Measurements from ENCODE around the gene COL23A1.

The COL23A1 gene

DNA sequence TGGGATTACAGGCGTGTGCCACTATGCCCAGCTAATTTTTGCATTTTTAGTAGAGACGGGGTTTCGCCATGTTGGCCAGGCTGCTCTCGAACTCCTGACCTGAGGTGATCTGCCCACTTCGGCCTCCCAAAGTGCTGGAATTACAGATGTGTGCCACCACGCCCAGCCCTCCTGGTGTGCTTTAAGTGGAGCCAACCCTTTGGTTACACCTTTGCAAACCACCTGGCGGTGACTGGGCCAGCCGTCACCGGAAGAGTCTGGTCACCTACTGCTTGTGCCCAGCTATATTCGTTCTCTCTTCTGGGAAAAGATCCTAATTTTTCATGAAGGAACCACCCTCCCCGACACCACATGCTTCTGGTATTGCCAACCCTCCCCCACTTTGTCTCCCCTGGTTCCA, 35.9 kb downstream of the COL23A1 start:
- DNase-seq (ENCODE audit: low read depth) = no peak

DNA sequence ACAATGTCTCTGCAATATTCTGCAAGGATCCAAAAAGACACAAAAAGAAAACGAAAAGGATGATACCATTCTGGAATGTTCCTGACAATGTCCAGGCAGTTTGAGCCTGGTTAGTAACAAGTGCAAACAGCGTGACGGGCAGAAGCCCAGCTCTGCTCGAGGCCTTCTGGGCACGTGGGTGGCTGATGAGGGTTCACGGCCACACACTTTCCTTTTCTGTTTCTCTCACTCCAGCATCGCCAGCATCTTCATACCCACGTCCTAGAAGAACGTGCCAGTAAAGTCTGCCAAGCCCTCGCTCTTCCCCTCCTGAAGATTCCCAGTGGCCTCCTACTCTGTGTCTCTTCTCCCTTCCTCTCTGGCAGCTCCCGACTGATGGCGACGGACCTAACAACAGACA, 36.7 kb downstream of the COL23A1 start:
- DNase-seq (ENCODE audit: low read depth) = no peak

DNA sequence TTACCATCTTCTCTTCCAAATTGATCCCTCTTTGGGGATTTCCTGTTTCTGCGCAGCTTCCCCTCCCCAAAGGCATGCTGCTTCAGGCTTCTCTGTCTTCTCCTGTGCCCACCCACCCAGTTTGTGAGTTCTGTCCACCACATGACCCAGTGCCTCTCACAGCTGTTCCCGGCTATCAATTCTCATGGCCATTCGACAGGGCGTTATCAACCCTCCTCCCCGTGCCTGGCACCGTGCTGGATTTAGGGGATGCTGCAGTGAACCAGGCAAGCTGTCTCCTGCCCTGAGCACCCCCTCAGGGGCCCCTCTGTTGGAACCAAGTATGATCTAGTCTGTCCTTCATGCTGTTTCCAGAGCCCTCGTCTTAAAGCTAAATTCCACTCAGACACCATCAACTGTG, 38.7 kb downstream of the COL23A1 start:
- no peak for DNase-seq (ENCODE audit: low read depth)

DNA sequence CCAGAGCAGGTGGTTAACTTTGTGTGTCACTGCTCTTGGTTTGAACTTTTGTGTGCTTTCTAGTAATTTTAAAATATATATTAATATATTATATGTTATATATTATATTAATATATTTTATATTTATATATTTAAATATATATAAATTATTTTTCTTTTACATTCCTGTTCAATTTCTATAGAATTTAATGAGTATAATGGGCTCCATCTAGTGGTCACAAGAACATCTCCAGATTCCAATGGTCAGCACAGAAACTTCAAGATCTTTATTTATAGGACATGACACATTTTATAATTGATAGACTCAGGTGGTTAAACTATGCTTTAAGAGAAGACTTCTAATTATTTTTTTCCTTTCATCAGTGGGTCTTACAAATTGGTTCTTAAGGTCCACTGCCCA, 39.1 kb downstream of the COL23A1 start:
- no peak for DNase-seq (ENCODE audit: low read depth)

DNA sequence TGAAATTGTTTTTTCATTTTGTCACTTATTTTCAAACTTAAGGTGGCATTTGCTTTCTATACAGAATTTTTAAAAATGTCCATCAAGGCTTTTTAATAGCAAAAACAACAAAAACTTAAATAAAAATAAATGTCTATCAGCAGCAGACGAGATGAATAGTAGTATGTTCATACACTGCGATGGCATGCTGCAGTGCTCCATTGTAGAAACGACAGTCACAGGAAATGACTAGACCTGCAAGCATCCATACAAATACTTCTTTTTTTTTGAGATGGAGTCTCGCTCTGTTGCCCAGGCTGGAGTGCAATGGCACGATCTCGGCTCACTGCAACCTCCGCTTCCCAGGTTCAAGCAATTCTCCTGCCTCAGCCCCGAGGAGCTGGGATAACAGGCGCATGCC, 41.4 kb downstream of the COL23A1 start:
- DNase-seq (ENCODE audit: low read depth) = no peak

DNA sequence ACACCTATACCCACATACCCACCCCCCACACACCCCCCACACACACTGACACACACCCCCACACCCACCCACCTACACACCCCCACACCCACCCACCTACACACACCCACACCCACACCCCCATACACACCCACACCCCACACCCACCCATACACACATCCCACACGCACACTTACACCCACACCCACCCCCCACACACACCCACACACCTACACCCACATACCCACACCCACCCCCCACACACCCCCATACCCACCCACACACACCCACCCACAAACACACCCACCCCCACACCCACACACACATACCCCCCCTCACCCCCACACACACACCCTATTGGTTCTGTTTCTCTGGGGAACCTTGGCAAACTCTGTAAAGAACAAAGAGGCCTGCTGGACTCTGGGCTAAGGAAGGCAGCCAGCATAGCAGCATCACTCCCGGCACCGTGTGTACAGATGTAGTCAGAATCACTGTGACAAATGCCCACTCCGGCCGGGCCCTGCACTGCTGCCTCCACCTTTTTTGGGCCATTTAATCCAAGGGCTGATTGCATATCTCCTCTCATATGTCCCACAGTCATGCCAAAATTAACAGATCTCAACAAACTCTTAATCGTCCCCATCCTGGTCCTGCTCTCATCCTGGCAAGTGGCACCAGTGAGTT, 42.3 kb downstream of the COL23A1 start:
- DNase-seq (ENCODE audit: low read depth) = no peak

DNA sequence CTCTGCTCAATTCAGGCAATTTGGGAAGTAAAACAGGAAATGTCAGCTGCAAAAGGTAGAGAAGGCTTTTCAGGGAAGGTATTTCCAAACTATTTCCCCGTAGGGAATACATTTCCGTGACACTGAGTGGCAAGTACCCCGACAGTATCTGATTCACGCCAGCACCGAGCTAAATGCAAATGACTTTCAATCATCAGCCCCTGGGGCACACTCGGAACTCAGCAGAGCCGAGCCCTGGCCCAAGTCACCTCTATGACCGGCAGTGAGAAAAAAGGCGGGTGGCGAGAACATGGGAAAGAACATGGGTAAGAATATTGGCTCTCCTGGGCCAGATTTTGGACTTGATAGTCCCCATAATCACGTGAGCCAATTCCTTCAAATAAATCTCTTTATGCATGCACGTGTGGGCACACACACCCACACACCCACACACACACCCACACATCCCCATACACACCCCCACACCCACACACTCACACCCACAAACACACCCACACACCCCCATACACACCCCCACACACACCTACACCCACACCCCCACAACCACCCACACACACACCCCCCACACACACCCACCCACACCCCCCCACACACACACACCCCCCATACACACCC, 43.0 kb downstream of the COL23A1 start:
- DNase-seq (ENCODE audit: low read depth) = no peak

DNA sequence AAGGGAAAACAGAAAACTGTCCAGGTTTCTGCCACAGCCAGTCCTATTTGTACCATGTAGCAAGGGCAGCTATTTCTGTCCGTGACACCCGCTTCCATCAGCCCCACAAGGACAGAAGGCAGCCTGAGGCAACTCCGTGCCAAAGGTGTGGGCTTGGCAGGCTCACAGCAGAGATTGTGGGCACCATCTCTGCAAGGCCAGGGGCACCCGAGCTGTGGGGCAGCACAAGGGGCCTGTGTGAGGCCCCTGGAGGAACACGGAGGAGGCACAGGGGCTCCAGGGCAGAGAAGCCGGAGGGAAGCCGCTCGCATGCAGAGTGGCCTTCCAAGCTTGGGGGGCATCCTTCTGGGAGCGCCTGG, 43.5 kb downstream of the COL23A1 start:
- no peak for DNase-seq (ENCODE audit: low read depth)

DNA sequence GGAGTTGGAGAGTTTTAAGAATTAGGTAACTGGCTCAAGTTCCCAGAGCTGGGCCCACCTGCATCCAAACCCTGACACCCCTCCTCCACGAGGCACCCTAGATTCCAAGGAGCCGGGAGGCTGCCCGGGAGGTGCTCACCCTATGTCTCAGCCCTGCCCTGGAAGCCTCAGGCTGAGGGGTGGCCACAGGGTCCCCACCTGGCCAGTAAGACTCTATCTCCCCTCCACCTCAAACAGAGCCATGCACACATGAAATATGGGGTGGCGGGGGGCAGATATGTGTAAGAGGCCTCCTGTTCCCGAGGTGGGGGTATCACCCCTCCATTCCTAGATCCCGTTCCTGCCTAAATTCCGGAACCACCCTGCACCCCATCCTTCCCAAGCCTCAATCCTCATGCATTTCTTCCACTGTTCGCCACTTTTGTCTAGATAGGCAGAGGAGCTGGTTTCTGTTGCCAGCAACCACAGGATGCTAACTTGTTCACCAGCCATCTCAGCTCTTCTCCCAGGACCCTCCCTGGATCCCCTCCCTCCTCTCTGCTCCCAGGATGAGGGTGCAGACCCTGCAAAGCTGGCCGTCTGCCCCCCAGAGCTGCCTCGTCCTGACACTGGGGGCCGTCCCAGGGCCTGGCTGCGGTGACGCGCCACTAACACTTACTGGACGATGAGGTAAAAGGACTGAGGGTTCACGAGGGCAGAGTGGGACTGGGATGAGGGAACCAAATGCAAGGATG, 44.1 kb downstream of the COL23A1 start:
- DNase-seq (ENCODE audit: low read depth) = no peak

DNA sequence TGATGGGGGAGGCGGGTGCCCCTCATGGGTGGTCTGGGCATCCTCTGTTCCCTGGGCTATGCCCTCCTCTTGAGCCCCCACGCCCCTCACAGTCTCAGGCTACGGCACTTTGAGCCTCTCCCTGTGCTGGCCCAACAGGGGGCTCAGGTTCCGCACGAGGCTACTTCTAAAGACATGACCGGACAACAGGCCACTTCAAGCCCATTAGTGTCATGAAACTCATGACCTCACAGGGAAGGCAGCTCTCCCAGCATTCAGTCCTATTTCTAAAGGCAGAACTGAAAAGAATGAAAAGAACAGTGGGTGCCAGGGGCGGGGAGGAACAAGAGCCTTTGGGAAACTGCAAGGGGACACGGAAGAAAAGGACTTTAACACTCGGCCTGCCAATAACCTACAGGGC, 45.0 kb downstream of the COL23A1 start:
- DNase-seq (ENCODE audit: low read depth) = no peak

DNA sequence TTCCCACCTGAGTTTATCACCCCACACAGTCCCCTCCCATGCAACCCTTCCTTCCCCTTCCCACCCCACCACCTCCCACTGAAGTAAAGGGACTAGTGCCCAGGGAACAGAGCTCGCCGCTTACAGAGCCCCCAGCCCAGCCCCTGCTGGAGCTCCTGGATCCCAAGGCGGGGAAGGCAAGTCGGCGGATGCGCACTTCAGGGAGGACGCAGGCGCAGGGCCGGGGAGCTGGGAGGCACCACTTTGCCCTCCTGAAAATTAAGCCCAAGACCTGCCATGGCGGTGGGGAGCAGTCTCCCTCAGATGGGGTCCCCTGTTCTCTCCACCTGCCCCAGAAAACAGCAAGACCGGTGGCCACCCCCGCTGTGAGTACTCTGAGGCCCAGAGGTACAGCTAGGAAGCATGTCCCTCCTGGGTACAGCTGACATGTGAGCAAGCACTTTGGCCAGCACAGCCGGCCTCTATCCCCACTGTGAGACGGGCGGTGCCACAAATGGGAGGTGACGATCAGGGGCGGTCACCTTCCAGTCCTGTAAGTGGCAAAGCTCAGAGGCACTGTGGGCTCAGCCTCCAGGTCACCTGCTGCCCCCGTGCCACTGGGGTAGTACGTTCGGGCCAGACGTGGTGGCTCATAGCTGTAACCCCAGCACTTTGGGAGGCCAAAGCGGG, 45.9 kb downstream of the COL23A1 start:
- no peak for DNase-seq (ENCODE audit: low read depth)

DNA sequence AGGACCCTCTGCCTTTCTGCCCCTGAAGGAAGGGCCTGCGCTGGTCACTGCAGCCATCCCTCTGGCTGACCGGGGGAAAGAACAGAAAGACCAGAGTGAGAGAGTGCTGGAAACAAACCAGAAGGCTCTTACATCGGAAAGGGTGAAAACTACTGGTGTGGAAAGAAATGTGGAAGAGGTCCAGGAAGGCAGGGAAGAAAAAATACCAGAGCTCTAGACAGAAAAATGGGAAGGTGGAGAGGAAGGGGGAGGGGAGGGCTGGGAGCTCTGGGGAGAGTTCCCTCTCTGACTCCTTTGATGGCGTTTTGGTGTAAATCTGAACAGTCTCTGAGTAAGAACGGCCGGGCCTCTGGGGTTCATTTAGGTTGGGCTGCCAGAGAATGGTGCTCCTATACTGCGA, 47.7 kb downstream of the COL23A1 start:
- no peak for DNase-seq (ENCODE audit: low read depth)

DNA sequence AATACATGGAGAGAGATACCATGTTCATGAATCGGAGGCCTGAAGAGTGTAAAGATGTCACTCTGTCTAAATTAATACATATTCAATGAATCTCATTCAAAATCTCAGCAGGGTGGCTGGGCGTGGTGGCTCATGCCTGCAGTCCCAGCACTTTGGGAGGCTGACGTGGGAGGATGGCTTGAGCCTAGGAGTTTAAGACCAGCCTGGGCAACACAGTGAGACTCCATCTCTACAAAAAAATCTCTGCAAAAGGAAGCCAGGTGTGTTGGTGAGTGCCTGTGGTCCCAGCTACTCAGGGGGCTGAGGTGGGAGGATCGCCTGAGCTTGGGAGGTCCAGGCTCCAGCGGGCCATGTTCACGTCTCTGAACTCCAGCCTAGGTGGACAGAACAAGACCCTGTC, 49.7 kb downstream of the COL23A1 start:
- no peak for DNase-seq (ENCODE audit: low read depth)

DNA sequence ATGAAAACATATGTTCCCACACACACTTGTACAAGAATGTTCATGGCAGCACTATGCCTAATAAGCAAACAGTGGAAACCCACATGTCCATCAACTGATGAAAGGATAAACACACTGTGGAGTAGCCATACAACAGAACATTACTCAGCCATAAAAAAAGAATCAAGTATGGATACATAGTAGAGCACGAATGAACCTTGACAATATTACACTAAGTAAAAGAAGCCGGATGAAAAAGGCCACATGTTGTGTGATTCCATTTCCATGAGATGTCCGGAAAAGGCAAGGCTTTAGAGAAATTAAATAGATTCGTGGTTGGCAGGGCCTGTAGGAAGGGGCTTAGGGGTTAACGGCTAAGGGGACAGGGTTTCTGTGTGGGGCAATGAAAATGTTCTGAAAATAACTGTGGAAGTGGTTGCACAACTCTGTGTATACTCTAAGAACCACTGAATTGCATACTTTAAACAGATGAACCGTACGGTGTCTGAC, 51.4 kb downstream of the COL23A1 start:
- DNase-seq (ENCODE audit: low read depth) = no peak

DNA sequence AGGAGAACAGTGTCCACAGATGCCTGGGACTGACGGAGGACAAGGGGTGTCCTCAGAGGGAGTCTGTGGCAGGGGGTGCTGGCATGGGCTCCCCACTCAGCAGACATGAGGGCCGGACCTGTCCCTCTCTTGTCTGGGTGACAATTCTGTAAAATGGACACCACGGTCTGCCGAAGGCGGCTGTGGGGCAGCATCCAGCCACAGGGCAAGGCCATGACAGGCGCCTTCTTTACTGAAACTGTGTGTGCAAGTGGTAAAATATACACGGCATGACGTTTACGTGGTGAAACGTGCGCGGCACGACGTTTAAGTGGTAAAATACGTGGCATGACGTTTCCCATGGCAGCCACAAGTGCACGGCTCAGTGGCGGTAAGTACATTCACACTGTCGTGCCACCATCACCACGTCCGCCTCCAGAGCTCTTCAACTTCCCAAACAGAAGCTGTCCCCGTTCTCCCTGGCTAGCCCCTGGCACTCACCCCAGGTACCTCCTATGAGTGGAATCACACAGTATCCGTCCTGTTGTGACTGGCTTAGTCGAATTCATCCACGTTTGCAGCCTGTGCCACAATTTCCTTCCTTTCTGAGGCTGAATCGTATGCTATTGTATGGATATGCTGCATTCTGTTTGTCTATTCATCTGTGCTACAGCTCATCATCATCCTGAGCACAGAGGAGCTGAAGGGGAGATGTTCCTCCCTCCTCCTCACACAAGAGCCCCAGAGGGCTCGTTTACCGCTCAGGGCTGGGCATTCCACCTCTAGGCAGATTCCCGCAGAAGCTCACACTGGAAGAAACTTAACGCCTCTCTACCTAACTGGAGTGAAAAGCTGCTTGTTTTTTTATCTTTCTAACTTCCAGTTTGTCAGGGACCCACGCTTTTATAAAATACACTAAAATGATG, 52.5 kb downstream of the COL23A1 start:
- DNase-seq (ENCODE audit: low read depth) = no peak

DNA sequence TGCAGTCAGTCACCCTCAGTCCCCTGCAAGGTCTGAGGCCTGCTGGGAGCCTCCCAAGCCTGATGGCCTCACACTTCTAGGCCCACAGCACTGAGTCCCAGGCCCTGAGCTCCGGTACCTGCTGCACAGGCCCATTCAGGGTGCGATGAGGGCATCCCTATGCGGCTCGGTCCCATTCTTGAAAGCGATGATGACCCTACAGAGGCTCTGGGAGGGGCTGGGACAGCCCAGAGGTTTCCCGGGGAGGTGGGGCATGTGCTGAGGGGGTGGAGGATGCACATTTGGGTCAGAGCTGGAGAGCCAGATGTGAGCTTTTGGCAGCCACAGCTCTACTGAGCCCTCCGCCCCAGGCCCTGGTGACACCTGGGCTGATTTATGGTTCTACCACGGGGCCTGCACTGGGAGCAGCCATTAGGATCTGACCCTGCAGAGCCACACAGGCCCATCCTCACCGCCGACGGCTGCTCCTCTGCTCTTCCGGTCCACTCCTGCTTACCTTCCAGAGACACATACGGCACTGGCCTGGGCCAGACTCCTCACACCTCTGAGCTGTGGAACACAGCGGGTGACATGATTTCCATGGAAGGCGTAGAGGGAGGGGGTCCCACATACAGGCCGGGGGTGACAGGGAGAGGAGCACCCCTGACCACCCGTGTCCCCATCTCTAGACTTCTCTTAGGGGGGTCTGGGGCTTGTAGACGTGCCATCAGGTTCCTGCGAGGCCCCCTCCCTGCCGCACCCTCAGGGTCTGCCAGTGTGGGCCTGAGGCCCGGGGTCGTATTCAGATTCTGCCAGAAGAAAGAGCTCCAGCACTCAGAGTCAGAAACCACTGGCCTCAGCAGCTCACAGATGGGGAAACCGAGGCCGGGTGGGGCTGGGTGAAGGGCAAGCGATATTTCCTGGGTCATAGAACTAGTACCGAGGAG, 53.4 kb downstream of the COL23A1 start:
- DNase-seq (ENCODE audit: low read depth) = no peak

DNA sequence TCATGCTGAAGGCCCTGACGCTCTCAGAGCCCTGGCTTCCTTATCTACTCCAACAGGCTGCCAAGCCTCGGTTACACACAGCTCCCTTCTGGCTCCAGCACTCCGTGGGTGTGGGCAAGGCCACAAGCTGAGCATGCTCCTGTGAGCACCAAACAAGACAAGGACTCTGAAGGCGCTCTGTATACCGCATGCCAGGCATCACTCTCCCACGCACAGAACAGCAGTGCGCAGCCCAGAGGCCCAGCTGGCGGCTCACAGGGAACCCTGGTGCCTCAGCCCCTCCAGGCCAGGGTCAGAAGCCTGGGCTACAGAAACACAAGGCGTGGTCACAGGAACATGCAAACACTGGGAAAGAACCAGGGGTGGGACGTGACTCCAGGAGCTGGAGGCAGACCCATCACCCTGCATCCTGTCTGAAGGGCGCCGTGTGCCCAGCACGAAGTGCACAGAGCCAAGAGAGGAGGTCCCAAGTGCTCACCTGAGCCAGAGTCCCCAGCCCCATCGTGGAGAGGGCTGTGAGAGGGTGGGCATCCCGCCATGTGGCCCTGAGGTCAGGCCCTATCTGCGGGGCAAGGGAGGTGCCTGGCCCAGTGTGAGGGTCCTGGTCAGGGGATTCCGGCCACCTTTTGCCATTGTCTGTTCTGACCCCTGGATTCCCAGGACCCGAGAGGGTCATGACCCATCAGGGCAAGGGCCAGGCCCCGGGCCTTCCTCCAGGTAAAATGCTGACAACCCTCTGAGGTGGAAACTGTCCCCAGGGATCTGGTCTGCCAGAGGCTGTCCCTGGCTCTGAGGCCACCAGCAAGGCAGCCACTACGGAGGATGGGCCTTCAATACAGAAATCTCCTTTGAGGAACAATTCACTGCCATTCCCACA, 54.7 kb downstream of the COL23A1 start:
- no peak for DNase-seq (ENCODE audit: low read depth)

DNA sequence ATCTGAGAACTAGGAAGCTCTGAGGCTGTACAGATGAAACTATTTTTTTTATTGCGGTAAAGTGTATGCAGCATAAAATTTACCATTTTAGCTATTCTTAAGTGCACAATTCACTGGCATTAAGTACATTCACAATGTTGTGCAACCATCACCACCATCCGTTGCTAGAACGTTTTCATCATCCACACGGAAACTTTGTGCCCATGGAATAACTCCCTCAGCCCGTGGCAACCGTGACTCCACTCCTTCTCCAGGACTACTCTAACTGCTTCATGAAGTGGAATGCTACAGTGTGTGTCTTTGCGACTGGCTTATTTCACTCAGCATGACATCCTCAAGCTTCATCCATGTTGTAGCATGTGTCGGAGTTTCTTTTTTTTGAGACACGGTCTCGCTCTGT, 57.1 kb downstream of the COL23A1 start:
- DNase-seq (ENCODE audit: low read depth) = no peak

DNA sequence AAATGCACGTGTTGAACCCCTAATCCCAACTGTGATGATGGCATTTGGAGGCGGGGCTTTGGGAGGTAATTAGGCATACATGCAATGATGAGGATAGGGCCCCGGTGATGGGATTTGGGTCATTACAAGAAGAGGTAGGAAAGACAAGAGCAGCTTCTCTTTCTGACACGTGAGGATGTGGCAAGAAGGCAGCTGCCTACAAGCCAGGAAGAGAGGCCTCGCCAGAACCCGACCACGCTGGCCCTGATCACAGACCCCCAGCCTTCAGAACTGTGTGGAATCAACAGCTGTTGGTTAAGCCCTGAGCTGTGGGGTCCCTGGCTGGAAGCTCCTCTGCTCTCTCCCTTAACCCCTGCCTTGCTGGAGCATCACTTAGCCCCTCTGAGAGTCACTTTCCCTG, 57.5 kb downstream of the COL23A1 start:
- no peak for DNase-seq (ENCODE audit: low read depth)

DNA sequence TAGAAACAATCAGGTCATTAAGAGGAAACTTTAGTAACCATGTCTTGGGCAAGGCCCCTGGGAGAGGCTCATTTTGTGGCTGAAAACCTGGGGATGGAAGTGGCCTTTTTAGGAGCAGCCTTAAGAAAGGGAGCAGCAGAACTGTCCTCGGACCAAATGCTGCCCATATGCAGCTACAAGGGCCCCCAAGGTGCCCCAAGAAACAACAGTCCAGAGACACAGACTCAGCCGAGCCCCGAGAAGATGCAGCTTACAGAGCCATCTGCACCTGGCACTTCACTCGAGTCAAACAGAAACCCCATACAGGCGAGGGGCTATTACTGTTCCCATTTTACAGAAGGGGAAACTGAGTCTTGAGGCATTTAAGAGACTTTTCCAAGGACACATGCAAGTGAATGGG, 58.0 kb downstream of the COL23A1 start:
- no peak for DNase-seq (ENCODE audit: low read depth)
